Fibroblast of peridontal ligament (primary cell): ENCODE results near the gene AHRR.
A peak's percentile ranks its signal among the peaks of the same experiment; 100 is the strongest.

Experiments
- DNase-seq: peaks from one replicate; pipeline ENCODE4 v3.0.0-alpha.2; 2010; ENCODE audit errors: extremely low read depth

The AHRR gene

DNA sequence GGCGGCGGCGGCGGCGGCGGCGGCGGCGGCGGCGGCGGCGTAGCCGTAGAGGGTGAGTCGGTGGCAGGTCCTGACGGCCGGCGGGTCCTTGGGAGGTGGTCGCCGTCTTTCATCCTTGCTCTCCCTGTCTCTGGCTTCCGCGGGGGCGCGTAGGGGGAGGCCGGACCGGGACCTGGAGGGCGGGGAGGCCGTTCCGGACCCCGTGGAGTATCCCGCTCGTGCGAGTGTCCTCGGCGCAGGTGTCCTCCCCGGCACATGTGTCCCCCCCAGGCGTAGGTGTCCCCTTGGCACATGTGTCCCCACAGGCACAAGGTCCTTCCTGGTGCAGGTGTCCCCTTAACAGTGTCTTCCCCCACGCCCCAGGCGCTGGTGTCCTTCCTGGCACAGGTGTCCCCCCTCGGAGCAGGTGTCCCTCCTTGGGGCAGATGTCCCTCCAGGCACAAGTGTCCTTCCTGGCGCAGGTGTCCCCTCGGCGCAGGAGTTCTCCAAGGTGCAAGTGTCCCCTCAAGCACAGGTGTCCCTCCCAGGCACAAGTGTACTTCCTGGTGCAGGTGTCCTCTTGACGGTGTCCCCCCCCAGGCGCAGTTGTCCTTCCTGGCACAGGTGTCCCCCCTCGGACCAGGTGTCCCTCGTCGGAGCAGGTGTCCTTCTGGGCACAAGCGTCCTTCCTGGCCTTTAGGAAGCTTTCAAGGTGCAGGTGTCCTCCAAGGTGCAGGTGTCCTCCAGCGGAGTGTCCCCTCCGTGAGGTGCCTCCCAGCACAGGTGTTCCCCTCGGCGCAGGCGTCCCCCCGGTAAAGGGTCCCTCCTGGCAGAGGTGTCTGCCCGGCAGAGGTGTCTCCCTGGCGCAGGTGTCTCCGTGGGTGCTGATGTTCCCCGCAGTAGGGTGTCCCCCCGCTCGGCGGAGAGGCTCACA lies 122.0 kb downstream of the AHRR start:
- no peak for DNase-seq

DNA sequence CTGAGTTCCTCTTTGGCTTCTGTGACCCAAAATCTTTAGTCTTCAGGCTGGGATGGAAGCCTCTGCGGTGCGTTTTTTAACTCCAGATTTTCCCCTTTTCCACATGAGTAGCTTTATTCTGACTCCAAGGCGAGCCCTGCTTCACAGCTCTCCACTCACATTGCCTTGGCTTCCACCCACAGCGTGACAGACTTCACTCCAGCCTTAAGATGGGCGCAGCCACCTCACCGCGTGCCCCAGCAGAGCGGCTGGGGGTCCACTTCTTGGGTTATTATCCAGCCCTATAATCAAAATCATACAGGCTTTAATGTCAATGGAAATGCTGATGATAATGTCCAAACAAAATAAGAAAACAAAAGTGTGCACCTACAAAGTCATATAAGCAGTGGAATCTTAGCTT lies 122.7 kb downstream of the AHRR start:
- no peak for DNase-seq

DNA sequence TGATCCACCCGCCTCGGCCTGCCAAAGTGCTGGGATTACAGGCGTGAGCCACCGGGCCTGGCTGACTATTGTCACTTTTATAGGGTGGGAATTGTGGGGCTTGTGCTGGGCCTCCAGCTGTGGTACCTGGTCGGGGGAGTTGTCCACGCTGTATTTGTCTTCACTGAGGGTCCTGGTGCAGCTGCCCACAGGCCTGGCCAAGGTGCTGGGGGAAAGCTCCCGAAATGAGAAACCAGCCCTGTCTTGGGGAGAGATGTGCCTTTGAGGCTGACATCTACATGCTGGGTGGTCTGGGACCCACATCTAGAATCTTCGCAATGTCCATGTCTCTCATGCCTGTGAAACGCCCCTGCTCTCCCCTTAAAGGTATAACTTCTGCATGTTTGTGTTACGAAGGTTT lies 124.1 kb downstream of the AHRR start:
- no peak for DNase-seq

DNA sequence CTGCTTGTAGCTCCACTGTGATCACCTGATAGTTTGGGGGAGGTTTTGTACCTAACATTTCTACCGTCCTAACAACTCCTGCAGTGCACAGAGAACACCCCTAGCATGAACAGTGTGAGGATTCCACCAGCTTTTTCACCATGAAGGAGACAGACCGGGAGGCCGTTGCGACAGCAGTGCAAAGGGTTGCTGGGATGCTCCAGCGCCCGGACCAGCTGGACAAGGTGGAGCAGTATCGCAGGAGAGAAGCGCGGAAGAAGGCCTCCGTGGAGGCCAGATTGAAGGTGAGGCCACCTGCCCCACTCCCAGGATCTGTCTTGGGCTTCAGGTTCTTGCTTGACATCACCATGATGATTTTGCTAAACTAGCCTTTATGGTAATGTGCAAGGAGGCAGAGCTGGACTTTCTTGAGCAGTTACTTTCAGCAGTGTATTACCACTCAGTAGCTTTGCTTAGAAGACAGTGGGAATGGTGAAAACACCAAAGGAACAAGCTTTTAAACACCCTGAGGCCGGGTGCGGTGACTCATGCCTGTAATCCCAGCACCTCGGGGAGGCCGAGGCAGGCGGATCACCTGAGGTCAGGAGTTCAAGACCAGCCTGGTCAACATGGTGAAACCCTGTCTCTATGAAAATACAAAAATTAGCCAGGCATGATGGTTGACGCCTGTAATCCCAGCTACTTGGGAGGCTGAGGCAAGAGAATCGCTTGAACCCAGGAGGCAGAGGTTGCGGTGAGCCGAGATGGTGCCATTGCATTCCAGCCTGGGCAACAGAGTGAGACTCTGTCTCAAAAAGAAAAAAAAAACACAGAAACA lies 124.8 kb downstream of the AHRR start:
- DNase-seq: no peak

DNA sequence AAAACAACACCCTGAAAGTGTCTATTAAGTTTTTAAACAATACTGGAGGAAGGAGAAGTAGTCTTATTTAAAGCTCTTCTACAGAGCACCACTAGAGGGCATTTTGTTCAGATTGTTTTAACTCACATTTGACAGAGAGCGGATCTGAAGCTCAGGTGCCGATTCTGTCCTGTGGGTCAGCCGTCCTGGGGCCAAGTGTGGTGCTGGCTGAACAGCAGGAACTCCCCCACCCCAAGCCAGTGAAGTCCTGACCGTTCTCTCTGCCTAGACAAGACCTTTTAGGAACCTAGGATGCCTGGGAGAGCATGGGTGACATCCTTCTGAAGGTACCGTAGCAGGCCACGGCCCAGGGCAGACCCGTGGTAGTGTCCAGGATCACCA lies 125.4 kb downstream of the AHRR start:
- peak; percentile 64 for DNase-seq

DNA sequence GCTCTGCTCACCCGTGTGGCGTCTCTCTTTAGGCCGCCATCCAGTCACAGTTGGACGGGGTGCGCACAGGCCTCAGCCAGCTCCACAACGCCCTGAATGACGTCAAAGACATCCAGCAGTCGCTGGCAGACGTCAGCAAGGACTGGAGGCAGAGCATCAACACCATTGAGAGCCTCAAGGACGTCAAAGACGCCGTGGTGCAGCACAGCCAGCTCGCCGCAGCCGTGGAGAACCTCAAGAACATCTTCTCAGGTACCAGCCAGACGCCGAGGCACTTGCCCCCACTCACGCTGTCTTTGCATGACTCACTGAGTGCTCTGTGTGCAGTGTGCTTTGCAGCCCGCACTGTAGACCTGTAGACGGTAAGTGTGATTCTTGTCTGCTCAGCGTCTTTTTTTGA lies 126.0 kb downstream of the AHRR start:
- no peak for DNase-seq

DNA sequence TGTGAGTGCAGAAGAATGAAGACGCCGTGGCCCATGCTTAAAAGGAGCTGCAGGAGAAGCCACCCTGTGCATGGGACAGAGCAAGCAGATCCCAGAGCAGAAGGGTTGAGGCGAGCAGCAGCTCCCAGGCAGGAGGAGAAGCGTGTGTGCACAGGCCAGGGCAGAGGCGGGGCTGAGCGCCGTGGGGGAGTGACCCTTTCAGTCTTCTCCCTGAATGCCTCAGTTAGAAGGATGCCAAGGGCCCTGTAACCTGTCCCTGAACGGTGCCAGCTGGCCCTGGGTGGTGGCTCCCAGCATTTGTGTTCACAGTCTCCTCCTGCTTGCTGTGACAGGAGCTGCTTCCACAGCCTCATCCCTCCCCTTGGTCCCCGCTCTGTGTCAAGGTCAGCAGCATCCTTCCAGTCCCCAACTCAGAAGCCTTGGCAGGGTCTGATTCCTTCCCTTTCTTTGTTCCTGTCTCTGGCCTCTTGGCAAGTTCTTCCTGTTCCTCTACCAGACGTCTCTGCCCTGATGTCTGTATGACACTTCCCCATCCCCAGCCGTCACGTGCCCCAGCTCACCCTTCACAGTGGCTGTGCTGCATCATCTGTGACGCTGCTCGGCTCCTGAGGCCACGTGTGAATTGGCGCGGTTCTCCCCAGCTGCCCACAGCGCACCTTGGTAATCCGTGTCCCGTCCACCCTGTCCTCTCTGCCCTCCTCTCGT lies 126.7 kb downstream of the AHRR start:
- no peak for DNase-seq

DNA sequence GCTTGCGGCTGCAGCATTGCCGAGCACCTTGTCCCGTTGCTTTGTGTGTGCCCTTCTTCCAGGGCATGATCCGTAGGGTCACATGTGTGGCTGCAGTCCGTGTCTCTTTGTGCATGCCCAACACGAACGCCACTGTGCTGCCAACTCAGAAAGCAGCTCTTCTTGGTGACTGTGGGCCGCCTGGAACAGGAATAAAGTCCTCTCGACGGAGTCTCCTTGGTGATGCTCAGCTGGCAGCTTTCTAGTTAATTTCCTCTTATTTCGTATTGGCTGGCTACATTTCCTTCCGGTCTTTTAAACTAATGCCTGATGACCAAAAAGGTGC lies 127.2 kb downstream of the AHRR start:
- DNase-seq: no peak

DNA sequence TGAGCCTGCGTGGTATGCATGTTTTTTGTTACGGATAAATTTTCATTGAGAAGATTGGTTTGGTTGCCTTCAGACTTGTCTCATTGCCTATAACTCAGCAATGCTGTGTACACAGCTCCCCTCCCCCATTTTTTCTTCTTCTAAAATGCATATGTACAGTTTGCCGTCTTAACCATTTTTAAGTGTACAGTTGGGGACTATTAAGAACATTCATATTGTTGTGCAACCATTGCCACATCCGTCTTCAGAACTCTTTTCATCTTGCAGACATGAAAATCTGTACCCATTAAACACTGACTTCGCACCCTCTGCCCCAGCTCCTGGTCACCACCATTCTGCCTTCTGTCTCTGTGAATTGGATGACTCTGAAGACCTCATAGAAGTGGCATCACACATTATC lies 127.6 kb downstream of the AHRR start:
- no peak for DNase-seq

DNA sequence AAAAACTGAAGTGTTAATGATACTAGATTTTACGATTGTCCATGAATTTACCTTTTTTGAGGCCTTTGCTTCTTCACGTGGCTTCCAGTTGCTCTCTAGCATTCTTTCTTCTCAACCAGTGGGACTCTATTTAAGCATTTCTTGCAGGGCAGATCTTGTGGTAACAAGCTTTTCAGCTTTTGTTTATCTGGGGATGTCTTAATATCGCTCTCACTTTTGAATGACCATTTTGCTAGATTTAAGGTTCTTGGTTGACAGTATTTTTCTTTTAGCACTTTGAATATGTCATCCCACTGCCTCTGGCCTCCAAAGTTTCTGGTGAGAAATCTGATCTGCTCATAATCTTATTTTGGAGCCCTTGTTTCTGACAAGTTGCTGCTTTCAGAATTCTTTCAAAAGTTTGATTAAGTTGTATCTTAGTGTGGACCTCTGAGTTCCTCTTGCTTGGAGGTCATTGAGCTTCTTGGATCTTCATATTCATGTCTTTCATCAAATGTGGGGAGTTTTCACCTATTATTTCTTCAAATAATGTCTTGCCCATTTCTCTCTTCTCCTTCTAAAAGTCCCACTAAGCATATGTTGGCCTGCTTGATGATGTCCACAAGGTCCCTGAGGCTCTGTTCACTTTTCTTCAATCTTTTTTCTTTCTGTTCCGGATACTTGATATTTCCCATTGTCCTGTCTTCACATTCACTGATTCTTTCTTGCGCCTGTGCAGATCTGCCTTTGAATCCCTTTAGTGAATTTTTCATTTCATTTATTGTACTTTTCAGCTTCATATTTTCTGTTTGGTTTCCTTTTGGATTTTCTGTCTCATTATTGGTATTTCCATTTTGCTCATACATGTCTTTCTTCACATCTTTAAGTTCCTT lies 130.3 kb downstream of the AHRR start:
- no peak for DNase-seq

DNA sequence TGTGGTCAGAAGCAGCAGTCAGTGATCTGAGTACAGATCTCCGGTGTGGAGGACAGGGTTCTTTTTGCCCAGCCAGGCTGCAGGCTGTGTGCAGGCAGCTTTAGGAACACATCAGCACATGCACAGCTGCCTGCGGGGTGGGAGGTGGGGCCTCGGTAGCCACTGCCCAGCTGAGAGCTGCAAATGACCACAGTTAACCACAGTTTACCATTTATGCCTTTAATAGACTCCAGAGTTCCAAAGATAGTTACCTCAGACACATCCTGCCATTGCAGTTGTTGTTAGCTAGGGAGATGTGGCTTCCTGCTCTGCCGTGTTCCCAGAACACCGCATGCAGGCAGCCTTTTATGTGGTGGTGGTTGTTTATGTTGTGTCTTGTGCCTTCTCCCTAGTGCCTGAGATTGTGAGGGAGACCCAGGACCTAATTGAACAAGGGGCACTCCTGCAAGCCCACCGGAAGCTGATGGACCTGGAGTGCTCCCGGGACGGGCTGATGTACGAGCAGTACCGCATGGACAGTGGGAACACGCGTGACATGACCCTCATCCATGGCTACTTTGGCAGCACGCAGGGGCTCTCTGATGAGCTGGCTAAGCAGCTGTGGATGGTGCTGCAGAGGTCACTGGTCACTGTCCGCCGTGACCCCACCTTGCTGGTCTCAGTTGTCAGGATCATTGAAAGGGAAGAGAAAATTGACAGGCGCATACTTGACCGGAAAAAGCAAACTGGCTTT lies 131.6 kb downstream of the AHRR start:
- no peak for DNase-seq

DNA sequence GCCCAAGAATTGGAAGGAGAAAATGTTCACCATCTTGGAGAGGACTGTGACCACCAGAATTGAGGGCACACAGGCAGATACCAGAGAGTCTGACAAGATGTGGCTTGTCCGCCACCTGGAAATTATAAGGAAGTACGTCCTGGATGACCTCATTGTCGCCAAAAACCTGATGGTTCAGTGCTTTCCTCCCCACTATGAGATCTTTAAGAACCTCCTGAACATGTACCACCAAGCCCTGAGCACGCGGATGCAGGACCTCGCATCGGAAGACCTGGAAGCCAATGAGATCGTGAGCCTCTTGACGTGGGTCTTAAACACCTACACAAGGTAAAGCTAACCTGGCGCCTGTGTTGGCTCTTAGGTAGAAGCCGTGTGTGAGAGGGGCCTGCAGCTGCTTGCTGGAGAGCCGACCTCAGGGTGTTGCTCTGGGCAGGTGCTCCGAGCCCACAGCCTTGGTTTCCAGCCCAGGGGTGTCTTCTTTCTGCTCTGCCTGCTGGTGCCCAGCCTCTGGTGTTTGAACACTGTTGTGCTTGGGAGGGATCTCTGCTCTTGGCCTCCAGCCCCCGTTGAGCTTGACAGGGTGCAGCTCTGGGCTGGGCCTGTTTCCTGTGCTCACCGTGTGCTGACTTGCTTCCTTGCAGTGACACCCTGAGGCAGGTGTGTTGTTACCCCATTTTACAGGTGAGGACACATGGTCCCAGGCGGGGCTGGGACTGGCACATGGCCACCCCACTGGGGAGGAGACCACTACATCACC lies 132.4 kb downstream of the AHRR start:
- no peak for DNase-seq

DNA sequence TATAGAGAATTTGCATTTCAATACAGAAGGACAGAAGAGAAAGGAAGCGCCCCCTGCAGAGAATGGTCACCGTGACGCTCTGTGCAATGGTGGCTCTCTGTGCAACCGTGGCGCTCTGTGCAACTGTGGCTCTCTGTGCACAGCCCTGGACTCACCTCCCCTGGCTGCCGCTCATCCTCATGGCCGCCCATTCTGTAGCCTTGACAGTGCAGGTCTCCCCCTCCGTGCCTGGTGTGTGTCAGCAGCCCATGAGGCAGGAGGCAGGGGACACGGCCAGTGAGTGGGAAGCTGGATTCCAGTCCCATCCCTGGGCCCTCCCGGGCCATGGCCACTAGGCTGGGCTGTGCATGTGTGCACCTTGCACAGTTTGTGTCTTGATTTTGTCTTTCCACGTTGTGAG lies 133.4 kb downstream of the AHRR start:
- DNase-seq: no peak

DNA sequence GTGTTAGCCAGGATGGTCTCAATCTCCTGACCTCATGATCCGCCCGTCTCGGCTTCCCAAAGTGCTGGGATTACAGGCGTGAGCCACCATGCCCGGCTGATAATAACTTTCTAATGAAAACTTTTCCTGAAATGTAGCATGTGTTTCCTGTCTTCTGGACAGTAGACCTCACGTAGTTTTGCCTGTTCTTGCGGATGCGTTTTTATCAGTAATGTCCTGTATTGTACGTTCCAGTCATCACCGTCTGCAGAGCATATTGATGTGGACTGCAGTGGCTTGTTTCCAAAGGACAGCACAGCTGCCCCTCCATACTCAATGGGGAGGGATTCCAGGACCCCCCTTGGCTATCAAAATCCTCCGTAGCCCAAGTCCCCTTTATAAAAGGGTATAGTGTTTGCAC lies 134.3 kb downstream of the AHRR start:
- no peak for DNase-seq

DNA sequence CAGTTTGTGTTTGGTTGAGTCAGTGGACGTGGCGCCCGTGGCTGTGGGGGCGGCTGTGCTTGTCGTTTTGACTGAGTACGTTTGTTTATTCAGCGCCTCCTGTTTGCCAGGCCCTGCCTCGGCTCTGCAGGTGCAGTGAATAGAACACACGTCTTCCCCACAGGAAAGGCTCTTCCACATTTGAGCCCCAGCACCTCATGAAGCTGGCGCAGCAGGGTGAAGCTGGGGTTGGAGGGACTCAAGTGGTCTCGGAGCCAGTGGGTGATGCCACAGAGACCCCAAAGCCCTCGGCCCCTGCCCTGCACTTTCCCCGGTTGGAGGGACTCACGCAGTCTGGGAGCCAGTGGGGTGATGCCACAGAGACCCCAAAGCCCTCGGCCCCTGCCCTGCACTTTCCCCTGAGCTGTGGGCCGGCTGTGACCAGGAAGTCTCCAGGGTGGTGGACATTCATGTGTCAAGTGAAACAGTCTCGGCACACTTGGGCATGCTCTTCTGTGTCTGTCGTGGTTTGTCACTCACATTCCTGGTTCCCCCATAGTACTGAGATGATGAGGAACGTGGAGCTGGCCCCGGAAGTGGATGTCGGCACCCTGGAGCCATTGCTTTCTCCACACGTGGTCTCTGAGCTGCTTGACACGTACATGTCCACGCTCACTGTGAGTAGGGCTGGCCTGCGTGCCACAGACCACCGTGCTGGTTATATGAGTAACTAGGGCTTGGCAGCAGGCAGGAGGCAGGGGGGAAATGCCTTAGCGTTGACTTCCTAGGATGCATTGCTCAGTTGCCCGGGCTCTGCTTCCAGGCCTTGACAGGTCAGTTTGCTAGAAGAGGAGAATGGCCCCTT lies 135.1 kb downstream of the AHRR start:
- no peak for DNase-seq

DNA sequence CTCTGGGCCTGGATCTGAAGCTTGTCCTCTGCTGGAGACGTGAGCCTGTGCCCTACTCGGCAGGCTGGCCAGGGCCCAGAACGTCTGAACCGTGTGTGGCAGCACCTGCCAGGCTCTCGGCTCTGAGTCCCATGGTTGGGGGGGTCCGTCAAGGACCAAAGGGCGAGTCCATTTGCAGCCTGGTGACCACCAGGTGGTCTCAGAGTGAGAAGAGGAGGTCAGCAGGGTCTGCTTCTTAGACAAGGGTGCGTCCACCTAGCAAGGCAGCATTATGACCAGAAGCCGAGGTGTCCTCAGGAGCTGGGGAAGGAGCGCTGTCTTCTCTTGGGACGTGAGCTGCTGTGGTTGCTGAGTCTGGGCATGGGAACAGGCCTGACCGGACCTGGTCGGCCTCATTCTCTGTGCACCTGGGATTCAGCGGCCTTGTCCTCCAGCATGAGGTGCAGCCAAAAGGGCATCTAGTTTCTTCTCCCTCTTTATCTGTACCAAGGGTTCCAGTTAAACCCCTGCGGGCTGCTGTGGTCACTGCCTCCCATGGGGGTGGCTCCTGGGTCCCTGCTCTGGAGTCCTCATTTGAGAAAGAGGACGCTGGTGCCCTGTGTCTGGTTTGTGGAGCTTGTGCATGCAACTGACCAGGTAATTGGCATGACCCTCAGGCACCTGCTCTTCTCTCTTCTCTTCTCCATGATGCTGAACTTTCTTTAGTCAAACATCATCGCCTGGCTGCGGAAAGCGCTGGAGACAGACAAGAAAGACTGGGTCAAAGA lies 135.9 kb downstream of the AHRR start:
- DNase-seq: no peak

DNA sequence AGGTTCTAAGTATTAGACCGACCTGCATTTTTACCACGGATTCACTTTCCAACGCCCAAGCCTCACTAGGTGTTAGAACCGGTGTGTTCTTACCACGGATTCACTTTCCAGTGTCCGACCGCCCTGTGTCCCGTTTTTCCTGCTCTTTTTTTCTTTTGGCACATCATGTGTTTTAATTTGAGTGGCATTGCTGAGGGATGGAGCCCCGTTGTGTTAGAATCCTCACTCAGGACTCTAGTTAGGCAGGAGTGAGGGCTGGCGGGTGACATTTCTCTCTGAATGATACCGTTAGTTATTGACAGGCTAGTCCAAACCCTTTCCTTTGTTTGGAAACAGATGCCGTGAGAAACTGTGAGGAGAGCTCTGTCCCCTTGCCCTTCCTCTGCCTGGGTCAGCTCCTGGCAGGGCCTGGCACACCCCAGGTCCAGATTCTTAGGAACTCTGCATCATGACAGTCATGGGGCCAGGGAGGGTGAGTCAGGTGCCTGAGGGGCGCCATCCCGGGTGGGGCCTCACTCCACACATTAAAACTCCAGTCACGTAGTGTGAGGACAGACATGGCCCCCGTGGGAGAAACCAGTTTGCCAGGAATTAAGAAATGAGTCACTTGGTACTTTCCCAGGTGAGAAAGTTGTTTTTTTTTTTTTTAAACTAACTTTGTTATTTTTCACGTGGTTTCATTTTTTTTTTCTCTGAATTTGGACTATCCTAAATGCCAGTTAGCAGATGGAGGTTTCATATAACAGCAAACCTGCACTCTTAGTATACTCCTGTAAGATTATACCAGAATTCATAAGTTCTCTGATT lies 137.2 kb downstream of the AHRR start:
- peak; percentile 14 for DNase-seq
